Measurements from ENCODE around the gene SLC2A8.

SLC2A8 gene

DNA sequence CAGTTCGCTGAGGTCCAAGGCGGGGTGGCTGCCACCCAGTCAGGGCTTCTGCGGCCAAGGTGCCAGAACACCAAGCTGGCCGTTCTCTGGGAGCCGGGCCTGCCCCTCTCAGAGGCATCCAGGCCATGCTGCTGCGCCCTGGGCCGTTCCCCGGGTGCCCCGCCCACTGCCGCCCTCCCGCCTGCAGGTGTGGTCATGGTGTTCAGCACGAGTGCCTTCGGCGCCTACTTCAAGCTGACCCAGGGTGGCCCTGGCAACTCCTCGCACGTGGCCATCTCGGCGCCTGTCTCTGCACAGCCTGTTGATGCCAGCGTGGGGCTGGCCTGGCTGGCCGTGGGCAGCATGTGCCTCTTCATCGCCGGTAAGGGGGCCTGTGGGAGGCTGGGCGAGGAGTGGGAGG lies 7.7 kb downstream of the SLC2A8 start:
- DNase-seq = no peak

GRCh38 chr9:127405344-127406125 lies 8.6 kb downstream of the SLC2A8 start:
- no peak for DNase-seq

DNA sequence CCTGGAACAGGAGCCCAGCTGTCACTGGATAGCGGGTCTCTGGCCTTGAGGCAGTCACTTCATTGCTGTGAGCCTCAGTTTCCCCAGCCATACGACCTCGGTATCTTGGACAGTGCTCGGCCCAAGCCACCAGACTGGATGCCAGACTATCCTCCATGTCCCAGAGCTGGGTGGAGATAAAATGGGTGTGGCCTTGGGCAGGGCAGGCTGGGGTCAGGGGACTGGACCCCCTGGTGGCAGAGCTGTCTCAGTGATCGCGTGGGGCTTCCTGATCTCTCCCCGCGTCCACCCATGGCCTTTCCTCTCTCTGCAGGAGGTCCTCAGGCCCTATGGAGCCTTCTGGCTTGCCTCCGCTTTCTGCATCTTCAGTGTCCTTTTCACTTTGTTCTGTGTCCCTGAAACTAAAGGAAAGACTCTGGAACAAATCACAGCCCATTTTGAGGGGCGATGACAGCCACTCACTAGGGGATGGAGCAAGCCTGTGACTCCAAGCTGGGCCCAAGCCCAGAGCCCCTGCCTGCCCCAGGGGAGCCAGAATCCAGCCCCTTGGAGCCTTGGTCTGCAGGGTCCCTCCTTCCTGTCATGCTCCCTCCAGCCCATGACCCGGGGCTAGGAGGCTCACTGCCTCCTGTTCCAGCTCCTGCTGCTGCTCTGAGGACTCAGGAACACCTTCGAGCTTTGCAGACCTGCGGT lies 10.0 kb downstream of the SLC2A8 start:
- DNase-seq = no peak

DNA sequence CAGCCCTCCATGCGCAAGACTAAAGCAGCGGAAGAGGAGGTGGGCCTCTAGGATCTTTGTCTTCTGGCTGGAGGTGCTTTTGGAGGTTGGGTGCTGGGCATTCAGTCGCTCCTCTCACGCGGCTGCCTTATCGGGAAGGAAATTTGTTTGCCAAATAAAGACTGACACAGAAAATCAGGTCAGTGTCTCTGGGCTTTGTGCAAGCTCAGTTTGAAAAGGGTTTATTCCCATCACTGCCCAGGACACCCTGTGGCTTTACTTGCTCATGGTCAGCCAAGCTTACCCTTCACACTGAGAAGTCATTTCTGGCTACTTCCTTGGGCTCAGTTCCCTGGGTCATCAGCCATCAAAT lies 10.5 kb downstream of the SLC2A8 start:
- no peak for DNase-seq

DNA sequence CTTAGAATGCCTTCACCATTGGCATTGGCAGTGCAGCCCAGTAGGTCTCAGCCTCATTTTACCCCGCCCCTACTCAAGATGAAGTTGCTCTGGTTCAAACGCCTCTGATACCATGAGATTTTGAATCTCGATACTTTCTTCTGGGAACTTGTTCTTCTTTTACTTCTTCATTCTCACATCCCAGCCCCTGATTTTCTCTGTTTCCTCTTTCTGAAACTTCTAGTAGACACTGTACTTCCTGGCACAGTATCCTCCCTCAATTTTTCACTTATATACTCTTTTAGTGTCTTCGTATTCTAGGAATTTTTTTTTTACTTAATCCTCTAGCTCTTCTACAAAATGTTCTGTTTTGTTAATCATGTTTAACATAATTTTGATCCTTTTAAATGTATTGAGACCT lies 14.2 kb downstream of the SLC2A8 start:
- DNase-seq = no peak

DNA sequence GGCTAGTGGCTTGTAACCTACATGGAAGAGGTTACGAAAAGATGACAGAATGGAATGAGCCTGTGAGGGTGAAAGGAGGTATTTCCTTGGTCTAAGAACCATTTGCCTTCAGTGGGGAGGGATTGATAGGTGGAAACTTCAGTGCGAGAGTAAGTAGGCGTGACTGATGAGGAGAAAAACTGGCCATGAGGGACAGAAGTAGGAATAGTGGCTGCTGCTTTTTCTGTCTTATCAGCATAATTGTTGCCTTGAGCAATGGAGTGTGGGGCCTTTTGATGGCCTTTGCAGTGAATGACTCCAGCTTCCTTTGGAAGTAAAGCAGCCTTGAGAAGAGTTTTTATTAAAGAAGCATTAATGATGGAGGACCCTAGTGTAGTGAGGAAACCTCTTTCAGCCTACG lies 18.2 kb downstream of the SLC2A8 start:
- DNase-seq = no peak

DNA sequence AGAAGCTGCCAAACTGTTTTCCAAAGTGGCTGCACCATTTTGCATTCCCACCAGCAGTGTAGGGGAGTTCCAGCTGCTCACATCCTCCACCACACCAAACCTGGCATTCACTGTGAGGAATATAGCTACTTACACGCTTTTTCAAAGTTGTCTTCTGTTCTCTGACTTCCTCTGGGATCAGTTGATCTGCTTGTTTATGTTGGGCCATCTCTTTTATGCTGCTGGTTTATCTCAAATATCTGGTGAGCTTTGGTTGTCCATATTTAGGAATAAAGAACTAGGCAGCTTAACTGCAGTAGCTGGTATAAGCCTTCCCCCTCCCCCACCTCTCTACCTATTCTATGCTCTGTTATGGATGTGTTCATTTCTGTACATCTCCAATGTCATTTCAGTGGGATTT lies 18.7 kb downstream of the SLC2A8 start:
- no peak for DNase-seq

DNA sequence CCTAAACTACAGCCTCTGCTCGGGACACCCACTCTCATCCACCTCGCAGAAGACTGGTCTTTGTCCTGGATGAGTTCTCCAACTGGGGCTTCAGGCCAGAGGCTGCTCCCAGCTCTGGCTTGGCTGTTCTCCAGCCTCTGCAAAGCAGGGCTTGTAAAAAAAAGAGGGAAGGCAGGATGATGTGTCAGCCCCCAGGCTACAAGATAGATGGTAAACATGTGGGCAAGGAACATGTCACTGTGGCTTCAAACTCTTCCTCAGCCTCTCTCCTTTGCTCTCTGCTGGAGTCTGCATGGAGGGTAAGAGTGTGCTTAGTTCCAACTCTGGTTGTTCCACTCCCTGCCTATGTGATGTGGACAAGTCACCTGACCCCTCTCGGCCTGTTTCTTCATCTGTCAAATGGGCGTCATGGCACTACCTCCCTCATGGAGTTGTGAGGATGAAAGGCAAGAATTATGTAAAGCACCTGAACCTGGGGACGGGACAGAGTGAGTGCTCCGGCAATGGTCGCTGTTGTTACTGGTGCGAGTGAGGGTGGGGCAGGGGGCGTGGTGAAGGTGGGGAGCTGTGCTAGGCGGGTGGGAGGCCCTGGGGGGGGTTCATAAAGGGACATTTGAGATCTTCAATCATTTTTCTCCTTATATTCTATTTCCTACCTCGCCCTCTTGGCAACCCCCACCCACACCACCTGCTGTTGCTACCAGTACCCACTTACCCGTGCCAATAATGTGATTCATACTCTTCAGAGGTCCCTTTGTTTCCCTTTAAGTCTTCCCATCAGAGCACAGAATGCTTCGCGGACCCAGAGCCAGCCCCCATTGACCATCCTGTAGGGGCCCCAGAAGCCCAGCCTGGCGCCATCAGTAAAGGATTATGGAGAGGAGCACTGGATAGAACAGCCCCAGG lies 20.4 kb downstream of the SLC2A8 start:
- DNase-seq = no peak

DNA sequence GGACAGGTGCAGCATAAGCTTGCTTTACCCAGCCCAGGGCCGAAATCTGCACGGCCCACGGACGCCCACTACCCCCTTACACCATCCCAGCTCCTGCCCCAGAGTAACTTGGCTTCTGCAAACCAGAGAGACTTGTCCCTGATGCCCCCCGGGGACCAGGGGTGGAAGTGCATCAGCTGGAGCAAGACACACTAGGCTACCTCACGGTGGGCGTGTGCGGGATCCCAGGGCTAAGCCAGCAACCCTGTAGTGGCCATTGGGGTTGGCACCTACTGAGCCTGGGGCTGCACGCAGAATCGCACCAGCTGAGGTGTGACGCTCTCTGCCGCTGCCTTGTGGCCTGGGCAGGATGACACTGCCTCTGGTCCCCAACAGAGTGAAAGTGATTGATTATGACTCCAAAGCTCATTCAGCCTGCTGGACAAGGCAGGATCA lies 21.1 kb downstream of the SLC2A8 start:
- peak; percentile 41 to 55 for DNase-seq

DNA sequence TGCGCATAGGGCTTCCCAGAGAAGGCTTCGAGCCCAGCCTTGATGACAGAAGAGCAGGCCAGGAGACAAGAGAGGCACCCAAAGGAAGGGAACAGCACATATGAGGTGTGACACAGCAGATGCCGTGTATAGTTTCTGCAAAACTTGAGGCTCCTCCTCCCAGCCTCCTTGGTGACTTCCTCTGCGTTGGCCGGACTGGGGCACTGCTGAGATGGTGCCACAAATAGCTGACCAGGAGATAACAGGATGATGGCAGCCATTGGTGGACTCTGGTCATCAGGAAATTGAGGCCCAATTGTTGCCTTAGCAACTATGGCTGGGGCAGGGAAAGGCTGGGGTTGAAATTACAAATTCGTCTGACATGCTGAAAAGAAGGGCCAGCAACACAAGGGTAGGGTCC lies 22.4 kb downstream of the SLC2A8 start:
- no peak for DNase-seq

GRCh38 chr9:127421057-127421456 lies 24.1 kb downstream of the SLC2A8 start:
- DNase-seq = no peak

GRCh38 chr9:127422133-127422782 lies 25.3 kb downstream of the SLC2A8 start:
- DNase-seq = no peak

- no peak for DNase-seq
Observed at GRCh38 chr9:127422787-127423186, 25.8 kb downstream of the SLC2A8 start.

DNA sequence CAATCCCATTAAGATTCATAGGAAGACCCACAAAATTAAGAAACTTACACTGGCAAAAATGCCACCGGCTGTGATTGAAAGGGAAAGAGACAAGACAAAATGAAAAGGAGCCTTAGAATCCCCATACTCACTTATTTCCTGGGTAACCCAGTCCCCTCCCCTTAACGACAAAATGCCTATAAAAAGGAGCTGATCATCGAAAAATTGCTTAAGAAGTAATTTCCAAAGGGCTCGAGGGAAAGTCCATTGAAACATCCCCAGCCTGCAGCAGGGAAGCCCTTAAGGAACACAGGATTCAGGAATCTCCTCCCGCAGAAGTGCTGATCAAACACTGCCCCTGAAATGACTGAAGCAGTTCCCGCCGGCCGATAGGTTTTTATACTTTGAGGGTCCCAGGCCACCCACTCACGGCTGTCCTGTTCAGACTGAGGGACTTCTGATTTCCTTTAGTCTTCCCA lies 26.5 kb downstream of the SLC2A8 start:
- DNase-seq = no peak

DNA sequence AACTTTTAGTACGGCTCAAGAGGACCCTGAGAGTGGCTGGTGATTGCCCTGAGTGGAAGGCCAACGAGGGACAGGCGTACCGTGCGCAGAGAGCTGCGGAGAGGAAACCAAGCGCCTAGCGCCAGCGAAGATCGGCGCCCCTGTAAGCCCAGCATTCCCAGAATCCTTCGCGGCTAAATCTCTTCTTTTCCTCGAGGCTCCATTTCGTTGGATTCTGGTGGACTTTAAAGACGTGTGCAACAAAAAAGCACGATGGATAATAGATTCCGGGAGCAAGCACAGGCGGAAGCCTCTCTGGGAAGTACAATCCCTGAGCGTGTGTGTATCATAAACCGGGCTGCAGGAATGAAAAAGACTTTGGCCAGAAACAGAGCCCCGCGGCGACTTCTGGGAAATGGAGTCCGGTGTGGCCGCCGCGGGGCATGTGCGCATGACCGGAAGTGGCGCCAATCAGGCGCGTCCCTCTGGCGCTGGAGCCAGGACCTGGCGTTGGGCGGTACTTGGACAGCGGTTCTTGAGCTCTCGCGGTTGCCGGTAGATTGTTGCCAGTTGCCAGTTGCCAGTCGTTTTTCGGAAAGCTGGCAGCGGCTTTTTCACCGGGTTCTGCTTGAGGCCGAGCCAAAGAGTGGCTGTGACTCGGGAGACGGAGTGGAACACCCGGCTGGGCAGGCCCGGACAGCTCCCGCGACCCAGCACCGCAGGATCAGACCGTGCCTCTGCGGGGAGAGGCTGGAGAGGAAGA lies 27.1 kb downstream of the SLC2A8 start, which contains the start of gene ZNF79:
Gene ZNF79 (plus strand): TSS at position 449 of the 742 bp plus-strand sequence. CDS start 406 bp downstream, outside the sequence.
- peak; percentile 93 to 94 for DNase-seq

- DNase-seq = peak in 1 of 2 experiments; percentile 51
Observed at GRCh38 chr9:127424676-127424999, 27.7 kb downstream of the SLC2A8 start.

GRCh38 chr9:127426756-127427155 lies 29.8 kb downstream of the SLC2A8 start:
- DNase-seq = peak in 1 of 2 experiments; percentile 55

DNA sequence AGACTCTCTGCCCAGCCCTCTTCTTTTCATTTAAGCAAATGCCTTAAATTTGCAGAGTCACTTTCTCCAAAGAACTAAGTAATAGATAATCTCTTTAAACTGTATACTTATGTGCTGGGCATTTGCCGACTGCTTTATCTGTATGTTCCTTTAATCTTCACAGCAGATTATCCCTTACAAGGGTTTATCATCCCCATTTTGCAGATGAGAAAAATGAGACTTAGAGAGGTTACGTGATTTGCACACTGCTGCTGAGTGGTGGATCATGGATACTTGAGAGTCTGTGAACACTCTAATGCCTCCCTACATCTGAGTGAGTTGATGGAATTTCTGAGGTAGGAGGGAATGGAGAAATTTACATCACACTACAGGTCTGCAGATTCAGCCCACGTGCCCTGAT lies 31.4 kb downstream of the SLC2A8 start:
- no peak for DNase-seq

DNA sequence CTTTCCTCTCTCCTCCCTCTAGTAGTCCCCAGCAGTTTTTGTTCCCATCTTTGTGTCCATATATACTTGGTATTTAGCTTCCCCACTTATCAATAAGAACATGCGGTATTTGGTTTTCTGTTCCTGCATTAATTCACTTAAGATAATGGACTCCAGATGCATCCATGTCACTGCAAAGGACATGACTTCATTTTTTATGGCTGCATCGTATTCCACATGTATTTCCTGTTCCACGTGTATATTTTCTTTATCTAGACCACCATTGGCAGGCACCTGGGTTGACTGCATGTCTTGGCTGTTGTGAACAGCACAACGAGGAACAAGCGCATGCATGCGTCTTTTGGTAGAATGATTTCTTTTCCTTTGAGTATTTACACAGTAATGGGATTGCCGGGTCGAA lies 33.4 kb downstream of the SLC2A8 start:
- no peak for DNase-seq

DNA sequence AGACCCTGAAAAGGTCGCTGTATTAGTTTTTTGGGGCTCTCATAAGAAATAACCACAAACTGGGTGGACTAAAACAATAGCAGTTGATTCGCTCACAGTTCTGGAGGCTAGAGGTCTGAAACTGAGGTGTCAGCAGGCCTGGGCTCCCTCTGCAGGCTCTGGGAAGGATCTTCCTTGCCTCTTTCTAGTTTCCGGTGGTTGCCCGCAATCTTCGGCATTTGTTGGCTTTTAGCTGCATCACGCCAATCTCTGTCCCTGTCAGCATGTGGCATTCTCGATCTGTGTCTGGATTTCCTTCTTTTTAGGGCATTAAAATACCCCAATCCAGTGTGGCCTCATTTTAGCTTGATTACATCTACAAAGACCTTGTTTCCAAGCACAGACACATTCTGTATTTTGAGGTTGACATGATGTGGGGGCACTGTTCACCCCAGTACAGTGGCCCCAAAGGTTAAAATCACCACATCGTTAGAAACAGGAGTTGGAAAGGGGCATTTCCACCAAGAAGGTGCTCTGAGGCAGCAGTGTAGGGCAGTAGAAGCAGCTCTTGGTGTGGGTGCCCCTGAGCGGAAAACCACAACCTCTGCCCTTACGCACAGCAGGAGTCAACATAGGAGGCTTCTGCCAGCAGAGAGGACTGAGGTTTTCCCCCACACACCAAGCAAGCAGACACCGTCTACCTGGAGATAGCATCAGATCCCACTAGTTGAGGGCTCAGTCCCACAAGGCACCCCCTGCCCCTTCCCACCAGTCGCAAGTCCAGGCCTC lies 40.7 kb downstream of the SLC2A8 start:
- DNase-seq = peak in 1 of 2 experiments; percentile 43

GRCh38 chr9:127438394-127438793 lies 41.4 kb downstream of the SLC2A8 start:
- DNase-seq = no peak
